Esophagus muscularis mucosa (tissue), 4 donors: ENCODE measurements around the gene SDCBP2. TPM values are rescaled to one million over a fixed set of nuclear protein-coding genes. Genes with fewer than 3 reads are reported as not detected.

Experiments
- DNase-seq: peaks from one replicate; pipeline ENCODE4 v3.0.0-alpha.2; 2017; ENCODE audit errors: extremely low spot score
- H3K27ac ChIP-seq, 4 donors: fragments of 200-600 bp; sonication (generic); replicated peaks in 1 of 4; 1 replicate in 3 of 4; 2 replicates in 1 of 4; pipeline ENCODE4 v1.5.1; 2016 to 2019; ENCODE audit warnings: mild to moderate bottlenecking in 1 of 4
- H3K27me3 ChIP-seq, 4 donors: fragments of 200-600 bp; sonication (generic); one replicate each; pipeline versions ENCODE4 v1.5.1 to v1.6.0; 2016 to 2019
- H3K36me3 ChIP-seq, 4 donors: fragments of 200-600 bp; sonication (generic); one replicate each; pipeline ENCODE4 v1.5.1; 2016 to 2019
- H3K4me1 ChIP-seq, 4 donors: fragments of 200-600 bp; sonication (generic); one replicate each; pipeline ENCODE4 v1.5.1; 2016 to 2019
- H3K4me3 ChIP-seq, 4 donors: fragments of 200-600 bp; sonication (generic); 1 replicate in 2 of 4; 2 replicates in 2 of 4; pipeline ENCODE4 v1.5.1; 2016 to 2019; ENCODE audit warnings: mild to moderate bottlenecking in 4 of 4, moderate library complexity in 1 of 4
- H3K9me3 ChIP-seq, 4 donors: fragments of 200-600 bp; sonication (generic); 1 replicate in 3 of 4; 2 replicates in 1 of 4; pipeline ENCODE4 v1.5.1; 2016 to 2019
- EP300 ChIP-seq: sonication (generic); formaldehyde crosslinking; IDR thresholded peaks from one replicate; pipeline ENCODE4 v1.6.1; 2017; ENCODE audit warnings: antibody characterized with exemption
- POLR2A ChIP-seq: fragments of 450-650 bp; IDR thresholded peaks from one replicate; pipeline ENCODE4 v1.6.1; 2017; ENCODE audit warnings: antibody characterized with exemption, moderate library complexity, mild to moderate bottlenecking, low read depth
- POLR2AphosphoS5 ChIP-seq, 2 donors: sonication (generic); formaldehyde crosslinking; IDR thresholded peaks; one replicate each; pipeline ENCODE4 v1.6.1; 2017; ENCODE audit warnings: antibody characterized with exemption in 2 of 2
- WGBS: methylation state at CpG from one replicate; pipeline ENCODE4 v1.1.5; 2018; 5-methylcytosine and 5-hydroxymethylcytosine counted together
- intact Hi-C: fragments of 100-400 bp; cut with DNase I; formaldehyde crosslinking; loops from one replicate; pipeline ENCODE4 v1.15.1; 2023
- total RNA-seq, 4 donors: library from RNA; depleted of rRNA; stranded (reverse); fragments of >200 nt; gene quantifications; one replicate each; pipeline versions ENCODE4 v1.1.0 to v1.2.1, GENCODE V29; 2016
- TF ChIP-seq, protein P1 (sequence below), 3 experiments: fragments of 200-600 bp in 2 of 3; fragments of 450-650 bp in 1 of 3; sonication (generic) in 2 of 3; IDR thresholded peaks; one replicate each; pipeline ENCODE4 v1.5.1; 2017 to 2019; ENCODE audit warnings: antibody characterized with exemption in 3 of 3, mild to moderate bottlenecking in 2 of 3, moderate library complexity in 1 of 3

SDCBP2 gene
- total RNA-seq, 4 donors from 2014 or later = 2.1 to 6.2 (median 4.1) TPM

- WGBS = 86% methylated on average over 2 of the region's 2 CpGs
- H3K4me1 ChIP-seq = peaks cover 51 to 76% (median 52%) of the 10 kb centered on the region in 4 donors
- peak; percentile 42 for DNase-seq
- H3K27ac ChIP-seq = no peak overlapping the region
- no peaks in the 10 kb centered on the region for H3K27me3 ChIP-seq
- no peaks in the 10 kb centered on the region for H3K9me3 ChIP-seq
- H3K4me3 ChIP-seq = no peak overlapping the region
- TF ChIP-seq EP300 = no peak
- TF ChIP-seq POLR2AphosphoS5 (IDR thresholded peaks at IDR 0.05) = peak in 1 of 2 donors; percentile 34
- no peak for TF ChIP-seq POLR2A
- peaks cover 0 to 21% (median 2%) of the 10 kb centered on the region in 4 donors for H3K36me3 ChIP-seq
- intact Hi-C loops = no loop called here
Measured at GRCh38 chr20:1332749-1333300, 3.9 kb upstream of the SDCBP2 start.

GRCh38 chr20:1331801-1332453 is 3.0 kb upstream of the SDCBP2 start:
- DNase-seq = peak; percentile 57
- Histone ChIP-seq H3K36me3 (peaks cover 0 to 21% (median 2%) of the 10 kb centered on the region in 4 donors), H3K4me1 (peaks cover 51 to 76% (median 52%) of the 10 kb centered on the region in 4 donors), H3K27me3 (no peaks in the 10 kb centered on the region), H3K9me3 (no peaks in the 10 kb centered on the region), H3K4me3 (no peak overlapping the region), H3K27ac (peak overlapping the region in 1 of 4 donors; percentile 33)
- WGBS = 95% methylated on average over 6 of the region's 6 CpGs
- TF ChIP-seq, protein P1, sequence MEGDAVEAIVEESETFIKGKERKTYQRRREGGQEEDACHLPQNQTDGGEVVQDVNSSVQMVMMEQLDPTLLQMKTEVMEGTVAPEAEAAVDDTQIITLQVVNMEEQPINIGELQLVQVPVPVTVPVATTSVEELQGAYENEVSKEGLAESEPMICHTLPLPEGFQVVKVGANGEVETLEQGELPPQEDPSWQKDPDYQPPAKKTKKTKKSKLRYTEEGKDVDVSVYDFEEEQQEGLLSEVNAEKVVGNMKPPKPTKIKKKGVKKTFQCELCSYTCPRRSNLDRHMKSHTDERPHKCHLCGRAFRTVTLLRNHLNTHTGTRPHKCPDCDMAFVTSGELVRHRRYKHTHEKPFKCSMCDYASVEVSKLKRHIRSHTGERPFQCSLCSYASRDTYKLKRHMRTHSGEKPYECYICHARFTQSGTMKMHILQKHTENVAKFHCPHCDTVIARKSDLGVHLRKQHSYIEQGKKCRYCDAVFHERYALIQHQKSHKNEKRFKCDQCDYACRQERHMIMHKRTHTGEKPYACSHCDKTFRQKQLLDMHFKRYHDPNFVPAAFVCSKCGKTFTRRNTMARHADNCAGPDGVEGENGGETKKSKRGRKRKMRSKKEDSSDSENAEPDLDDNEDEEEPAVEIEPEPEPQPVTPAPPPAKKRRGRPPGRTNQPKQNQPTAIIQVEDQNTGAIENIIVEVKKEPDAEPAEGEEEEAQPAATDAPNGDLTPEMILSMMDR (IDR thresholded peaks at IDR 0.05) = no peak
- TF ChIP-seq POLR2AphosphoS5 (IDR thresholded peaks at IDR 0.05) (no peak), POLR2A (no peak), EP300 (no peak)
- intact Hi-C loops = no loop called here

DNA sequence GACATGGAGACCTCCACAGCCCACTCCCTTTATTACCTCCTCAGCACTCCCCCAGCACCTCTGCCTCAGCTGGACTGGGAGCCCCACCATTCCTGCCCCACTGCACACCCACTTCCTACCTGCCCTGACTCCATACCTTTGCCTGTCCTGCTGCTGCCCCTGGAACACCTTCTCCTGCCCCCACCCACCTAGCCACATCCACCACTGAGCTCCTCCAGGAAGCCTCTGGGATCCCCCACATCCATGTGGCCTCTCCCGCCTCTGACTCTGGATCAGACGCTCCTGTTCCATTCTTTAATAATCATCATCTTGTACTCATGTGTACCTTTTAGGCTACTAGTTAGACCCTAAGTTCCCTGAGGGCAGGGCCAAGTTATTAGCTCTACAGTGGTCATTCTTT is 2.2 kb upstream of the SDCBP2 start:
- no peaks in the 10 kb centered on the region for H3K27me3 ChIP-seq
- intact Hi-C loops = no loop called here
- H3K4me1 ChIP-seq = peaks cover 51 to 77% (median 52%) of the 10 kb centered on the region in 4 donors
- peaks cover 0 to 21% (median 2%) of the 10 kb centered on the region in 4 donors for H3K36me3 ChIP-seq
- no peaks in the 10 kb centered on the region for H3K9me3 ChIP-seq
- TF ChIP-seq, protein P1 (IDR thresholded peaks at IDR 0.05) = no peak
- TF ChIP-seq POLR2A (no peak), EP300 (no peak), POLR2AphosphoS5 (IDR thresholded peaks at IDR 0.05) (no peak)
- DNase-seq = peak; percentile 64
- no peak overlapping the region for H3K4me3 ChIP-seq
- 91% methylated on average over 2 of the region's 2 CpGs for WGBS
- peak overlapping the region in 3 of 4 donors; percentile 93 to 99 (median 98) for H3K27ac ChIP-seq

DNA sequence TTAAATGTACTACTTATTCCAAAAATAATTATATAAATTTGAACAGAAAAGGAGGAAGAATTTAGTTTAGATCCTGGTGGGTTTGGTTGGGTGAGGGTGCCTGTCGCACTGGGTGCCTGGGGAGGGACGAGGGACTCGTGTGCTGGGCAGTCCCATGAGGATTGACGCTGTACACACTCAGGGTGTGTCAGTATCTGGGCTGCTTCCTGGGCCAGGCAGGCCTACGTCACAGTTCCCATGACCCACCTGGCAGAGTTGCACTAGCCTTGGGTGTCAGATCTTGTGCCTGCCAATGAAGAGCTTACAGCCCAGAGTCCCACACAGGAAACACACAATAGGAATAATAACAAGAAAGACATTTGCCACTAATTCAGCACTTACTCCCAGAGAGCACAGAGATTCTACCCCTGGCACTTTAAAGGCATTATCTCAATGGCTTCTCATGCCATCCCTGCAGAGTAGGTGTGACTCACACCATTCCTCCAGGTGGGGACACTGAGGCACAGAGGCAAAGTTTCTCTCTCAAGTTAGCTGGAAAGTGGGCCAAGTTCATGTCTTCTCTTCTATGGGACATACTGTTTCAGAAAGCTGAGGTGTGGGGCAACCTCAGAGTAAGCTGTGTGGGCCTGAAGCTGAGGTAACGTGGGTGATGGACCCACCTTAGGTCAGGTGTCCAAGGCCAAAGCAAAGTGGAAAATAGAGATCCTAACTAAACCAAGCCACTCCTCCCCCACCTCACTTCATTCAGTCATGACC is 1.3 kb upstream of the SDCBP2 start:
- Histone ChIP-seq H3K27me3 (no peaks in the 10 kb centered on the region), H3K4me3 (no peak overlapping the region), H3K27ac (peak overlapping the region; percentile 93 to 99 (median 96)), H3K4me1 (peaks cover 54 to 73% (median 56%) of the 10 kb centered on the region in 4 donors), H3K36me3 (peaks cover 0 to 21% (median 2%) of the 10 kb centered on the region in 4 donors), H3K9me3 (no peaks in the 10 kb centered on the region)
- peak; percentile 92 for DNase-seq
- TF ChIP-seq, protein P1 (IDR thresholded peaks at IDR 0.05) = no peak
- TF ChIP-seq POLR2AphosphoS5 (IDR thresholded peaks at IDR 0.05) = peak; percentile 23 to 56
- no peak for TF ChIP-seq EP300
- intact Hi-C loops = no loop called here
- WGBS = 63% methylated on average over 5 of the region's 6 CpGs
